Endothelial cell of umbilical vein (primary cell): ENCODE results near the gene BRF1. TPM values are rescaled to one million over a fixed set of nuclear protein-coding genes. Genes with fewer than 3 reads are reported as not detected.

ENCODE experiments used
- BruUV-seq: library from RNA; stranded (reverse); fragments of 400-500 nt; replicated peaks from 2 replicates; lab custom pipeline; 2021; lab: Mats Ljungman, UMichigan
- CTCF ChIA-PET: fragments of 300-600, 350-600 bp; sonication (Branson Sonifier 250); formaldehyde crosslinking; loops from one replicate; lab custom pipeline; 2021; ENCODE audit warnings: antibody characterized with exemption, inconsistent platforms; lab: Charles Lee
- POLR2A ChIA-PET: fragments of 300-600, 350-600 bp; sonication (Branson Sonifier 250); formaldehyde crosslinking; loops from one replicate; lab custom pipeline; 2021; ENCODE audit warnings: antibody characterized with exemption, inconsistent platforms; lab: Charles Lee
- DNase-seq: peaks from one replicate; pipeline ENCODE4 v3.0.0-alpha.2; 2011; ENCODE audit warnings: low read depth, low spot score
- FAIRE-seq: peaks from 2 replicates; lab custom pipeline; 2011; peaks lifted over from hg19 to GRCh38; lab: Jason Lieb, UNC
- H2AFZ ChIP-seq: 2 replicates; pipeline ENCODE4 v1.6.0; 2012; ENCODE audit warnings: low read depth, low read length, control low read depth, inconsistent platforms
- H3K27ac ChIP-seq: 2 replicates; pipeline ENCODE4 v1.5.1; 2011; ENCODE audit warnings: low read depth, mild to moderate bottlenecking, control low read depth, low read length, moderate library complexity; ENCODE audit not compliant: insufficient read depth
- H3K27me3 ChIP-seq, 2 experiments: 2 replicates each; pipeline versions ENCODE4 v1.6.0 to v1.6.1; 2011; ENCODE audit warnings: low read length in 2 of 2, mixed read lengths in 1 of 2; ENCODE audit not compliant: control insufficient read depth in 2 of 2, insufficient read depth in 2 of 2
- H3K36me3 ChIP-seq, 2 experiments: 2 replicates in 1 of 2; 3 replicates in 1 of 2; pipeline ENCODE4 v1.5.1; 2011; ENCODE audit warnings: low read length in 2 of 2, mild to moderate bottlenecking in 1 of 2, moderate library complexity in 1 of 2; ENCODE audit not compliant: control insufficient read depth in 2 of 2, insufficient read depth in 2 of 2; ENCODE audit errors: extremely low read depth in 1 of 2
- H3K4me1 ChIP-seq: 3 replicates; pipeline ENCODE4 v1.5.1; 2011; ENCODE audit warnings: mild to moderate bottlenecking, low read length; ENCODE audit not compliant: control insufficient read depth, insufficient read depth; ENCODE audit errors: extremely low read depth
- H3K4me2 ChIP-seq: 2 replicates; pipeline ENCODE4 v1.6.1; 2011; ENCODE audit warnings: low read length, control low read depth, mixed read lengths; ENCODE audit not compliant: insufficient read depth
- H3K4me3 ChIP-seq, 3 experiments: fragments of 200-600 bp in 1 of 3; sonication (generic), shearing (Covaris generic) in 1 of 3; replicated peaks in 1 of 3; 2 replicates each; pipeline ENCODE4 v1.5.1; 2011 to 2016; ENCODE audit warnings: control low read depth in 3 of 3, low read length in 3 of 3, mild to moderate bottlenecking in 2 of 3, inconsistent platforms in 1 of 3, low read depth in 1 of 3, moderate library complexity in 1 of 3; ENCODE audit not compliant: insufficient read depth in 1 of 3
- H3K79me2 ChIP-seq: 2 replicates; pipeline ENCODE4 v1.6.0; 2012; ENCODE audit warnings: low read length, inconsistent platforms; ENCODE audit not compliant: control insufficient read depth, insufficient read depth
- H3K9ac ChIP-seq: replicated peaks from 2 replicates; pipeline ENCODE3; 2011; ENCODE audit warnings: low read length, control low read depth; ENCODE audit not compliant: insufficient read depth; ENCODE audit errors: extremely low read depth
- H3K9me1 ChIP-seq: replicated peaks from 3 replicates; pipeline ENCODE4 v1.6.0; 2011; ENCODE audit warnings: mild to moderate bottlenecking, low read length; ENCODE audit not compliant: control insufficient read depth, insufficient read depth; ENCODE audit errors: extremely low read depth
- H3K9me3 ChIP-seq: replicated peaks from 2 replicates; pipeline ENCODE4 v1.5.1; 2012; ENCODE audit warnings: low read length, inconsistent platforms; ENCODE audit not compliant: control insufficient read depth, insufficient read depth
- H4K20me1 ChIP-seq: replicated peaks from 2 replicates; pipeline ENCODE3; 2011; ENCODE audit warnings: mild to moderate bottlenecking, low read length; ENCODE audit not compliant: control insufficient read depth, insufficient read depth; ENCODE audit errors: extremely low read depth
- FOS ChIP-seq: IDR thresholded peaks from 2 replicates; pipeline ENCODE4 v1.6.1; 2011; ENCODE audit warnings: mild to moderate bottlenecking, low read length, moderate library complexity, borderline replicate concordance; ENCODE audit not compliant: insufficient read depth
- JUN ChIP-seq: IDR thresholded peaks from 2 replicates; pipeline ENCODE4 v1.6.1; 2011; ENCODE audit warnings: borderline replicate concordance, low read depth; ENCODE audit not compliant: insufficient read length, insufficient read depth
- dilution Hi-C: fragments of 300-500 bp; cut with MboI; formaldehyde crosslinking; loops from one replicate; pipeline ENCODE4 v1.15.0; 2019; ENCODE audit warnings: low sequenced_read_pairs; ENCODE audit not compliant: extremely low pct_ligation_motif_present
- intact Hi-C: fragments of 100-400 bp; cut with micrococcal nuclease; formaldehyde crosslinking; loops from one replicate; pipeline ENCODE4 v1.10.0; 2022
- polyA plus RNA-seq, 4 experiments: library from polyadenylated mRNA; depleted of rRNA in 3 of 4; stranded (reverse) in 3 of 4; unstranded in 1 of 4; fragments of >200 nt; gene quantifications; 2 replicates each; pipeline versions ENCODE4 v1.2.1 to v1.2.3, GENCODE V29; 2011 to 2012; ENCODE audit warnings: missing spikeins in 1 of 4
- total RNA-seq: library from RNA; stranded (reverse); gene quantifications from 2 replicates; pipeline ENCODE4 v1.2.3, GENCODE V29; 2021
- TF ChIP-seq, protein P1 (sequence below), 2 donors: IDR thresholded peaks; 1 replicate in 1 of 2; 2 replicates in 1 of 2; pipeline ENCODE4 v1.5.1; 2011; ENCODE audit warnings: low read length in 2 of 2, mild to moderate bottlenecking in 2 of 2, moderate library complexity in 2 of 2, control low read depth in 1 of 2, inconsistent platforms in 1 of 2, low read depth in 1 of 2; ENCODE audit not compliant: insufficient read depth in 1 of 2; ENCODE audit errors: extremely low read depth in 1 of 2
- TF ChIP-seq, protein P2 (sequence below): IDR thresholded peaks from 2 replicates; pipeline ENCODE4 v1.6.1; 2011; ENCODE audit not compliant: insufficient read depth, insufficient read length

The BRF1 gene
- total and polyA plus RNA-seq, 2 donors (not counting 3 experiments of a cell fraction or from before 2014, with no cell fraction given), result 19.0 to 47.2 TPM

DNA sequence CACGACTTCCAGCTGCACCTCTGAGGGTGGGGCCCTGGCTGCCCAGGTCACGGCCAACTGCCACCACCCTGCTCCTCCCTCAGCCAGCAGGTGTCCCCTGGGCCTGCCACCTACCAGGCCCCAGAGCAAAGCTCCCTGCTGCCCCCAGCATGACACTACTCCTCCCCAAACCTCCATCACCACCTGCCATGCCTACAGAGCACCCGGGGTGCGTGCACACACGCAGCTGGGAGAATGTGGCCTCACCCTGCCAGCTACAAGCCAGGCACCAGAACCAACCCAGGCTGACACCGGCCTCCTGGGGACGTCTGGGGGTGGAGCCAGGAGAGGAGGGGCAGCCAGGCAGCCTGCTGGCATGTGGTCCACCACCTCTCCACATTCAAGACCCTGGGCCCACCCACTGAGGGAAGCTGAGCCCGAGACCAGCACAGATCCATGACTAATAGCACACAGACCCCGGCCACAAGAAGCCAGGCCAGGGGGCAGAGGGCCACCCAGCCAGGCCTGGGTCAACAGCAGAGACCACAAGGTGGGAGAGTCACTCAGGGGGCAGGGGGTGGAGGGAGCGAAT, 135.6 kb downstream of the BRF1 start:
- intact Hi-C loops (loop anchor here (5.0 to 10.0 kb wide), 2 partner anchors 80 to 193 kb away; partner anchors contain the start of gene BTBD6), dilution Hi-C loops (no loop called here)
- no TSS peak for BruUV-seq
- peaks cover 0 to 3% of the 10 kb centered on the region in 2 experiments for H3K36me3 ChIP-seq
- no peak overlapping the region for H3K27ac ChIP-seq
- no peaks in the 10 kb centered on the region for H3K9me1 ChIP-seq
- no peak for FAIRE-seq
- H3K4me2 ChIP-seq, result no peak overlapping the region
- peaks cover 74% of the 10 kb centered on the region for H3K79me2 ChIP-seq
- DNase-seq, result no peak
- CTCF ChIA-PET, result interaction anchor here (1.1 to 2.7 kb wide), 4 partner anchors 14 to 187 kb away, joined by 3 to 15 read pairs (median 4); no protein-coding TSS in a partner anchor
- no peaks in the 10 kb centered on the region for H3K27me3 ChIP-seq
- H3K4me3 ChIP-seq, result no peak overlapping the region
- H3K9ac ChIP-seq, result no peak overlapping the region
- no peaks in the 10 kb centered on the region for H4K20me1 ChIP-seq
- TF ChIP-seq, protein P1, sequence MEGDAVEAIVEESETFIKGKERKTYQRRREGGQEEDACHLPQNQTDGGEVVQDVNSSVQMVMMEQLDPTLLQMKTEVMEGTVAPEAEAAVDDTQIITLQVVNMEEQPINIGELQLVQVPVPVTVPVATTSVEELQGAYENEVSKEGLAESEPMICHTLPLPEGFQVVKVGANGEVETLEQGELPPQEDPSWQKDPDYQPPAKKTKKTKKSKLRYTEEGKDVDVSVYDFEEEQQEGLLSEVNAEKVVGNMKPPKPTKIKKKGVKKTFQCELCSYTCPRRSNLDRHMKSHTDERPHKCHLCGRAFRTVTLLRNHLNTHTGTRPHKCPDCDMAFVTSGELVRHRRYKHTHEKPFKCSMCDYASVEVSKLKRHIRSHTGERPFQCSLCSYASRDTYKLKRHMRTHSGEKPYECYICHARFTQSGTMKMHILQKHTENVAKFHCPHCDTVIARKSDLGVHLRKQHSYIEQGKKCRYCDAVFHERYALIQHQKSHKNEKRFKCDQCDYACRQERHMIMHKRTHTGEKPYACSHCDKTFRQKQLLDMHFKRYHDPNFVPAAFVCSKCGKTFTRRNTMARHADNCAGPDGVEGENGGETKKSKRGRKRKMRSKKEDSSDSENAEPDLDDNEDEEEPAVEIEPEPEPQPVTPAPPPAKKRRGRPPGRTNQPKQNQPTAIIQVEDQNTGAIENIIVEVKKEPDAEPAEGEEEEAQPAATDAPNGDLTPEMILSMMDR (IDR thresholded peaks at IDR 0.05; ENCODE audit: extremely low read depth in 1 of 2, insufficient read depth in 1 of 2, low read depth in 1 of 2, low read length in 2 of 2), result no peak
- TF ChIP-seq, protein P2, sequence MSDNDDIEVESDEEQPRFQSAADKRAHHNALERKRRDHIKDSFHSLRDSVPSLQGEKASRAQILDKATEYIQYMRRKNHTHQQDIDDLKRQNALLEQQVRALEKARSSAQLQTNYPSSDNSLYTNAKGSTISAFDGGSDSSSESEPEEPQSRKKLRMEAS, result no peak
- no peak for TF ChIP-seq JUN
- TF ChIP-seq FOS, result no peak
- no peaks in the 10 kb centered on the region for H3K9me3 ChIP-seq
- H3K4me1 ChIP-seq, result peaks cover 23% of the 10 kb centered on the region
- no peak overlapping the region for H2AFZ ChIP-seq
- POLR2A ChIA-PET, result no interaction called here
